ENCODE results near the gene CFAP299. TPM values are rescaled to one million over a fixed set of nuclear protein-coding genes. Genes with fewer than 3 reads are reported as not detected.

Gene CFAP299
- 3.5 and 14.0 TPM in 2 replicates for total RNA-seq (ENCODE audit: low replicate concordance)

GRCh38 chr4:80335554-80336358 lies at the start of gene CFAP299:
Gene CFAP299 (plus strand): TSS chr4:80335730.

Other genes with a start within 250 kb of the CFAP299 start
- gene PRDM8, start 138.2 kb upstream of the CFAP299 start, total RNA-seq (ENCODE audit: low replicate concordance): 1.4 and 2.2 TPM in 2 replicates
- 3.2 and 4.4 TPM in 2 replicates for gene FGF5, start 69.1 kb upstream of the CFAP299 start, total RNA-seq (ENCODE audit: low replicate concordance)